ENCODE data around the gene HTT-AS.

Gene HTT-AS

DNA sequence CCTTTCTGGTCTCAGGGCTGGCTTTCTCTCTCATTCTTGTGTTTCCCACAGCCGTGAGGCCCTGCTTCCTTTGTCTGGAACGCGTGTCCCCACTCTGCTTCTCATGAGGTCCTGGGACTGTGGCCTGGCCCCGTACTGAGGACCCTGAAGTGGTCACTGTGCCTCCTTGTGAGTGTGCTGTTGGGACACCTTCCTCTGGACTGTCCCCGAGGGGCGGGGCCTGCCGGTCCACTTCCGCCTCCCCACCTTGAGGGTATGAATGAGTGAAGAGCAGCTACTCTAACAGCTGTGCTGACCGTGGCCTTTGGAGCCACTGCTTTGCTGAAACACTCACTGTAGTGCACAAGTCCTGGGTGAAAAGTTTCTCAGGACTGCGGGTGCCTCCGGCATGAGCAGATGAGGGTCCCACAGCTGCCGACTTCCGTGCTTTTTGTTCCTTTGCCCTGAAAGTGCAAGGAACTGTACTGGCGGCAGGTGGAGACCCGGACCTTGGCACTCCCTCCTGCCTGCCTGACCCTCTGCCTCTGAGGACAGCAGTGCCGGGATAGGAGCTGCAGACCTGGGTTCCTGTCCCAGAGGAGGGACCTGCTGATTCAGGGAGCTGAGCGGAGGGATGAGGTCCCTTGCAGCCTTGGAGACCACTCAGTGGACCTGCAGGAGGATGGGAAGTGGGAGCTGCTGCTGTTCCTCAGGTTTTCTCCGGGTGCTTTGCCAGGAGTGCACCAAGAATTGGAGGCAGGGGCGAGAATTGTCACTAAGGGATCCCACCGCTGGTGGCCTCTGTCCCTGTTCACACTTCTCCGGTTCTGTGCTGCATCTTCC lies 38.0 kb downstream of the HTT-AS start:
- TF ChIP-seq, protein P1, sequence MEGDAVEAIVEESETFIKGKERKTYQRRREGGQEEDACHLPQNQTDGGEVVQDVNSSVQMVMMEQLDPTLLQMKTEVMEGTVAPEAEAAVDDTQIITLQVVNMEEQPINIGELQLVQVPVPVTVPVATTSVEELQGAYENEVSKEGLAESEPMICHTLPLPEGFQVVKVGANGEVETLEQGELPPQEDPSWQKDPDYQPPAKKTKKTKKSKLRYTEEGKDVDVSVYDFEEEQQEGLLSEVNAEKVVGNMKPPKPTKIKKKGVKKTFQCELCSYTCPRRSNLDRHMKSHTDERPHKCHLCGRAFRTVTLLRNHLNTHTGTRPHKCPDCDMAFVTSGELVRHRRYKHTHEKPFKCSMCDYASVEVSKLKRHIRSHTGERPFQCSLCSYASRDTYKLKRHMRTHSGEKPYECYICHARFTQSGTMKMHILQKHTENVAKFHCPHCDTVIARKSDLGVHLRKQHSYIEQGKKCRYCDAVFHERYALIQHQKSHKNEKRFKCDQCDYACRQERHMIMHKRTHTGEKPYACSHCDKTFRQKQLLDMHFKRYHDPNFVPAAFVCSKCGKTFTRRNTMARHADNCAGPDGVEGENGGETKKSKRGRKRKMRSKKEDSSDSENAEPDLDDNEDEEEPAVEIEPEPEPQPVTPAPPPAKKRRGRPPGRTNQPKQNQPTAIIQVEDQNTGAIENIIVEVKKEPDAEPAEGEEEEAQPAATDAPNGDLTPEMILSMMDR (IDR thresholded peaks at IDR 0.05; ENCODE audit: low read depth, low read length, missing control alignments) = no peak
- DNase-seq (ENCODE audit: low read depth) = no peak
- no peak overlapping the region for H3K4me3 ChIP-seq (ENCODE audit: low read depth, low read length)

DNA sequence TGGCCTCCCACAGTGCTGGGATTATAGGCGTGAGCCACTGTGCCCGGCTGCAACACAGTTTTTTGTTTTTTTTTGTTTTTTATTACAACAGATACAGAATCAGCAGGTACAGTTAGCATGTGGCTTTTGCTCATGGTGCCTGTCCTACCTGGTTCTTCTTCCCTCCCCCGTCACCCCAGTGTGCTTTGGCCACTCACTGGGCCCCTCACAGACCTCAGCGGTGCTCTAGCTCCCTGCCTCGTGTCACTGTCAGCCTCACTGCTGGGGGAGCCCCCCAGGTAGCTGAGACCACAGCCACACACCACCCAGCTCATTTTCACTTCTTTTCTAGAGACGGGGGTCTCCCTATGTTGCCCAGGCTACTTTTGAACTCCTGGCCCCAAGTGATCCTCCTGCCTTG lies 38.7 kb downstream of the HTT-AS start:
- no peak overlapping the region for H3K4me3 ChIP-seq (ENCODE audit: low read depth, low read length)
- DNase-seq (ENCODE audit: low read depth) = no peak
- TF ChIP-seq, protein P1 (IDR thresholded peaks at IDR 0.05; ENCODE audit: low read depth, low read length, missing control alignments) = no peak

DNA sequence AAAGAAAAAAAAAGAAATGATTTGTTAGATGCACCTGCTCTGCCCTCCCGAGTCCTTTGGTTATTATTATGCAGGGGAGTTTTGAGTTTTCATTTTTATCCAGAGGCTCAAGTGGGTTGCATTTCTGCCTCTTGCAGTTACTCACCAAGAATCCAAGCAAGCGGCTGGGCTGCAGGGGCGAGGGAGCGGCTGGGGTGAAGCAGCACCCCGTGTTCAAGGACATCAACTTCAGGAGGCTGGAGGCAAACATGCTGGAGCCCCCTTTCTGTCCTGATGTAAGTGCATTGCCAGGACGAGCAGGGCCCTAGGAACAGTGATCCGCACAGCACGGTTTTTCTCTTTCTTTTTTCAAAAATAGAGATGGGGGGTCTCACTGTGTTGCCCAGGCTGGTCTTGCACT lies 39.1 kb downstream of the HTT-AS start:
- H3K4me3 ChIP-seq (ENCODE audit: low read depth, low read length) = no peak overlapping the region
- TF ChIP-seq, protein P1 (IDR thresholded peaks at IDR 0.05; ENCODE audit: low read depth, low read length, missing control alignments) = no peak
- DNase-seq (ENCODE audit: low read depth) = no peak

DNA sequence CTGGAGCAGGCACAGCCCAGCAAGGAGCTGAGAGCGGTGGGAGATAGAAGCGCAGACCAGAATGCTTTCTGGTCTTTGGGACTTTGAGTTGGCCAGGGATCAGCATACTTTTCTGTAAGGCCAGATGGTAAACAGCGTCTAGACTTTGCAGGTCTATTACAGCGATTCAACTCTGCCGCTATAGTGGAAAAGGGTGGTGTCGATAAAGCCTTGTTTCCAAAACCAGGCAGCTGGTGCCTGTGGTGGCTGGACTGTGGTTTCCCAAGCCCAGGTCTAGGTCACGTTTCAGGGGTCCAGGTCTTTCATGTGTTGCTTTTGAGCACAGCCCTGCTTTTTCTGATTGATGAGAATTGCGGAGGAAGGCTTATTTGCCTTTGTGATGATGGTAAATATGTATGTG lies 40.1 kb downstream of the HTT-AS start:
- H3K4me3 ChIP-seq (ENCODE audit: low read depth, low read length) = no peak overlapping the region
- TF ChIP-seq, protein P1 (IDR thresholded peaks at IDR 0.05; ENCODE audit: low read depth, low read length, missing control alignments) = no peak
- no peak for DNase-seq (ENCODE audit: low read depth)

DNA sequence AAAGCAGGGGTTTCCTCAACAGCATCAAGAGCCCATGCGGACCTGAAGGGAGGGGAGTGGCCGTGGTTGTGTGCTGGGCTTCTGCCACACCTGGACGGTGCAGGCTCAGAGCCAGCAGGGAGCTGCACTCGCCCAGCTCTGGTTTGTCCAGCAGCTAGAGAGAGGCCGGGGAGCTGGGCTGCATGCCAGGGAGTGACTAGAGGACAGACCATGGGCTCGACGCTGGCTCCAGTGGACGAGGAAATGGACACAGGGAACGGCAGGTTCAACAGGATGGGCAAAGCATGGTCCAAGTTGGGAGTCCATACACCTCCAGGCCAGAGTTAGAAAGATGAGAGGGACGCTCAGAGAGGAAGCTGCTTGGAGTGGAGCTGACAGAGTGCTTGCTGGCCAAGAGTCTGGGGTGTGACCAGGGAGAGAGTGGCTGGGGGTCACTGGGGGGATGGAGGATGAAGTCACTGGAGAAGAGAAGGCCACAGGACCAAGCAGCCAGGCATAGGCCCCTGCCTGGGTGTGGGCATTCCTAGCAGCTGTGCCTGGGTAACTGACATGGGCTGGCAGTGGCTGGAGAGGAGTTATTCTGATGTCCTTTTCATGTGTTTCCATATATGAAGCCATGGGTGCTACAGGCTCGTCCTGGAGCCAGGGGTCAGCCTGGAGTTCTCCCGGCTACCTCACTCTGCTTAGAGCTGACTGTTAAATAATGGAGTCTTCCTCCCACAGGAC lies 42.8 kb downstream of the HTT-AS start:
- H3K4me3 ChIP-seq (ENCODE audit: low read depth, low read length) = no peak overlapping the region
- DNase-seq (ENCODE audit: low read depth) = no peak
- TF ChIP-seq, protein P1 (IDR thresholded peaks at IDR 0.05; ENCODE audit: low read depth, low read length, missing control alignments) = no peak

DNA sequence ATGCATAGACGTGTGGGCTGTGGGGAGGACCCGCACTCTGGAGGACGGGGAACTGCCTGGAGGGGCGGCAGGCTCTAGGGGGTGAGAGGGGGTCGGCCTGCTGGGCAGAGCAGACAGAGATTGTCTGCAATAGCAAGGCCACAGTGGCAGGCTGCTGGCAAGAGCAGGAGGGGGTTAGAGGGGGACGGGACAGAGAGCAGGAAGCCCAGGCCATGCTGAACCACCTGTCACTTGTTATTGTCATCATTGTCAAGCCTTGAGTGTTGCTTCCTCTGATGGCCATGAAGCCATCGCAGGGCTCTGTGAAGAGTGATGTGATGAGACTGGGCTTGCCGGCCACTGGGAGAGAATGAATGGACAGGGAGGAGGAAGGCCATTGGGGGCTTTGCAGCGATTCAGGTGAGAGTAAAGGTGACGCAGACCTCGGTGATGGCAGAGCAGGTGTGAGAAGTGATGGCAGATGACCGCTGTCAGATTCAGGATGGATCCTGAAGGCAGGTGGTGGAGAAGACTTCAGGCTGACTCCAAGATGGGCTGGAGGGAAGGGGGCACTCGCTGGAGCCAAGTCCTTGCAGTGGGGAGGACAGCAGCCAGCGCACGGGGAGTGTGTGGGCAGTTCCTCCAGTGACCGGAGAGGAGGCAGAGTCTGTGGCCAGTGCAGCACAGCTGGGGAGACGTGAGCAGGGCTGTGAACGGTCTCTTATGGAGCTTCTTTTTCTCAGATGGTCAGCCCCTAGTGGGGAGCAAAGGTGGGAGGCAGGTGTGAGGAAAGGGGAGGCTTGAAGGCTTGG lies 43.6 kb downstream of the HTT-AS start:
- DNase-seq (ENCODE audit: low read depth) = no peak
- no peak overlapping the region for H3K4me3 ChIP-seq (ENCODE audit: low read depth, low read length)
- TF ChIP-seq, protein P1 (IDR thresholded peaks at IDR 0.05; ENCODE audit: low read depth, low read length, missing control alignments) = no peak
